Suprapubic skin (tissue), 4 donors: ENCODE data around the gene CHL1. TPM values are rescaled to one million over a fixed set of nuclear protein-coding genes. Genes with fewer than 3 reads are reported as not detected.

Experiments used
- DNase-seq, 2 donors: peaks; one replicate each; pipeline ENCODE4 v3.0.0-alpha.2; 2019; ENCODE audit warnings: low spot score in 2 of 2
- H3K27ac ChIP-seq: fragments of 200-600 bp; sonication (generic); one replicate; pipeline ENCODE4 v1.5.1; 2019
- H3K27me3 ChIP-seq: fragments of 200-600 bp; sonication (generic); one replicate; pipeline ENCODE4 v1.5.1; 2019
- H3K36me3 ChIP-seq: fragments of 200-600 bp; sonication (generic); one replicate; pipeline ENCODE4 v1.5.1; 2019
- H3K4me1 ChIP-seq: fragments of 200-600 bp; sonication (generic); one replicate; pipeline ENCODE4 v1.5.1; 2019
- H3K4me3 ChIP-seq: fragments of 200-600 bp; sonication (generic); one replicate; pipeline ENCODE4 v1.5.1; 2019; ENCODE audit warnings: mild to moderate bottlenecking
- H3K9me3 ChIP-seq: fragments of 200-600 bp; sonication (generic); one replicate; pipeline ENCODE4 v1.5.1; 2019
- EP300 ChIP-seq: sonication (generic); formaldehyde crosslinking; IDR thresholded peaks from one replicate; pipeline ENCODE4 v1.6.1; 2017; ENCODE audit warnings: antibody characterized with exemption
- POLR2A ChIP-seq, 2 donors: fragments of 450-650 bp; IDR thresholded peaks; one replicate each; pipeline ENCODE4 v1.6.1; 2017; ENCODE audit warnings: antibody characterized with exemption in 2 of 2, mild to moderate bottlenecking in 2 of 2, moderate library complexity in 2 of 2
- POLR2AphosphoS5 ChIP-seq, 3 donors: sonication (generic); formaldehyde crosslinking; IDR thresholded peaks; one replicate each; pipeline ENCODE4 v1.6.1; 2017; ENCODE audit warnings: antibody characterized with exemption in 3 of 3
- WGBS: methylation state at CpG from one replicate; pipeline ENCODE4 v1.1.5; 2018; 5-methylcytosine and 5-hydroxymethylcytosine counted together
- total RNA-seq, 4 donors: library from RNA; depleted of rRNA; stranded (reverse); fragments of >200 nt; gene quantifications; one replicate each; pipeline ENCODE4 v1.1.0, GENCODE V29; 2016
- TF ChIP-seq, protein P1 (sequence below), 2 donors: fragments of 200-600 bp in 1 of 2; fragments of 450-650 bp in 1 of 2; sonication (generic) in 1 of 2; IDR thresholded peaks; one replicate each; pipeline ENCODE4 v1.5.1; 2016 to 2019; ENCODE audit warnings: antibody characterized with exemption in 2 of 2, mild to moderate bottlenecking in 1 of 2, moderate library complexity in 1 of 2

CHL1 gene
- total RNA-seq, 4 donors from 2014 or later: 39.5 to 77.9 (median 60.5) TPM

DNA sequence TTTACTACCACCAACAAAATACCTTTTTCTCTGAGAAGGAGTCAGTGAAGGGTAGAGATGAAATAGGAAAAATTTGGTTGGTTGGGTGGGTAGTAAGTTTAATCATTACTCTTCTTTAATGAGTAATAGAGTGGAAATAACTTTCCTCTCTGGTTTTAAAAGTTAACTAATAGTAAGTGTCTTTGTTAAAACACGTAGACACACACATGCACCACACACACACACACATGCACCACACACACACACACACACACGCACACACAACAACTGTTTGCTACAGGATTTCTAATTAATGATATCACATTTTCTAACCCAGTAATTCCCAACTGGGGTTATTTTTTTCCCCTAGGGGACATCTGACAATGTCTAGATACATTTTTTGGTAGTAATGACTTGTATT is 84.1 kb downstream of the CHL1 start:
- 65% methylated on average over 2 of the region's 2 CpGs for WGBS
- no peak for DNase-seq
- Histone ChIP-seq H3K4me3 (no peak overlapping the region), H3K36me3 (no peaks in the 10 kb centered on the region), H3K27ac (no peak overlapping the region), H3K4me1 (no peaks in the 10 kb centered on the region), H3K9me3 (no peaks in the 10 kb centered on the region), H3K27me3 (no peaks in the 10 kb centered on the region)
- TF ChIP-seq, protein P1, sequence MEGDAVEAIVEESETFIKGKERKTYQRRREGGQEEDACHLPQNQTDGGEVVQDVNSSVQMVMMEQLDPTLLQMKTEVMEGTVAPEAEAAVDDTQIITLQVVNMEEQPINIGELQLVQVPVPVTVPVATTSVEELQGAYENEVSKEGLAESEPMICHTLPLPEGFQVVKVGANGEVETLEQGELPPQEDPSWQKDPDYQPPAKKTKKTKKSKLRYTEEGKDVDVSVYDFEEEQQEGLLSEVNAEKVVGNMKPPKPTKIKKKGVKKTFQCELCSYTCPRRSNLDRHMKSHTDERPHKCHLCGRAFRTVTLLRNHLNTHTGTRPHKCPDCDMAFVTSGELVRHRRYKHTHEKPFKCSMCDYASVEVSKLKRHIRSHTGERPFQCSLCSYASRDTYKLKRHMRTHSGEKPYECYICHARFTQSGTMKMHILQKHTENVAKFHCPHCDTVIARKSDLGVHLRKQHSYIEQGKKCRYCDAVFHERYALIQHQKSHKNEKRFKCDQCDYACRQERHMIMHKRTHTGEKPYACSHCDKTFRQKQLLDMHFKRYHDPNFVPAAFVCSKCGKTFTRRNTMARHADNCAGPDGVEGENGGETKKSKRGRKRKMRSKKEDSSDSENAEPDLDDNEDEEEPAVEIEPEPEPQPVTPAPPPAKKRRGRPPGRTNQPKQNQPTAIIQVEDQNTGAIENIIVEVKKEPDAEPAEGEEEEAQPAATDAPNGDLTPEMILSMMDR (IDR thresholded peaks at IDR 0.05): no peak
- TF ChIP-seq POLR2A (IDR thresholded peaks at IDR 0.05) (no peak), EP300 (no peak), POLR2AphosphoS5 (IDR thresholded peaks at IDR 0.05) (no peak)

GRCh38 chr3:284322-284721 is 87.8 kb downstream of the CHL1 start:
- DNase-seq: no peak
- TF ChIP-seq POLR2AphosphoS5 (IDR thresholded peaks at IDR 0.05) (no peak), POLR2A (IDR thresholded peaks at IDR 0.05) (no peak), EP300 (no peak)
- TF ChIP-seq, protein P1 (IDR thresholded peaks at IDR 0.05): no peak
- 56% methylated on average over 4 of the region's 4 CpGs for WGBS
- H3K4me1 ChIP-seq: no peaks in the 10 kb centered on the region
- H3K27ac ChIP-seq: no peak overlapping the region
- H3K27me3 ChIP-seq: no peaks in the 10 kb centered on the region
- H3K36me3 ChIP-seq: no peaks in the 10 kb centered on the region
- no peak overlapping the region for H3K4me3 ChIP-seq
- no peaks in the 10 kb centered on the region for H3K9me3 ChIP-seq

DNA sequence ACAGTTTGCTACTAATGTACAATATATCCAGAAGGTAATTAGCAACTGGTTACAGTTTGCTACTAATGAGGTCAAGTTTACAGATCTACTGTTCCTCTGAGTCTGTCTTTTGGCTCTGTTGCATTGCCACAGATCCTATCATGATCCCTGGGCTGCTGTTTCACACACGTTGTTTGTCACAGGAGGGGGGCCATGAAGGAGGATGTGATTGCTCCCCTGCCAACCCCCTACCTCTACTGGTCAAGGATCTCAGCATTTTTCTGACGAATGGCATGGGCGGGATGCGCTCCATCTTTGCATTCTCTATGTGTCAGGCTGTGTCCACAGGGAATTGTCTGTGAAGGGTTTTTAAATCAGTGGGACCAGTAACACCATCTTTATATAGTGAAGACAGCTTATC is 91.9 kb downstream of the CHL1 start:
- no peaks in the 10 kb centered on the region for H3K27me3 ChIP-seq
- no peak overlapping the region for H3K27ac ChIP-seq
- no peaks in the 10 kb centered on the region for H3K36me3 ChIP-seq
- H3K4me1 ChIP-seq: no peaks in the 10 kb centered on the region
- DNase-seq: no peak
- 72% methylated on average over 4 of the region's 4 CpGs for WGBS
- no peak for TF ChIP-seq POLR2AphosphoS5 (IDR thresholded peaks at IDR 0.05)
- TF ChIP-seq EP300: no peak
- TF ChIP-seq POLR2A (IDR thresholded peaks at IDR 0.05): no peak
- TF ChIP-seq, protein P1 (IDR thresholded peaks at IDR 0.05): no peak
- no peak overlapping the region for H3K4me3 ChIP-seq
- no peaks in the 10 kb centered on the region for H3K9me3 ChIP-seq

GRCh38 chr3:291028-291427 is 94.5 kb downstream of the CHL1 start:
- no peaks in the 10 kb centered on the region for H3K9me3 ChIP-seq
- H3K27ac ChIP-seq: no peak overlapping the region
- TF ChIP-seq POLR2A (IDR thresholded peaks at IDR 0.05) (no peak), EP300 (no peak), POLR2AphosphoS5 (IDR thresholded peaks at IDR 0.05) (no peak)
- TF ChIP-seq, protein P1 (IDR thresholded peaks at IDR 0.05): no peak
- H3K4me3 ChIP-seq: no peak overlapping the region
- H3K36me3 ChIP-seq: no peaks in the 10 kb centered on the region
- H3K4me1 ChIP-seq: no peaks in the 10 kb centered on the region
- H3K27me3 ChIP-seq: no peaks in the 10 kb centered on the region
- DNase-seq: no peak

- H3K36me3 ChIP-seq: no peaks in the 10 kb centered on the region
- WGBS: 52% methylated on average over 5 of the region's 5 CpGs
- no peak overlapping the region for H3K4me3 ChIP-seq
- no peak for DNase-seq
- TF ChIP-seq POLR2AphosphoS5 (IDR thresholded peaks at IDR 0.05) (no peak), EP300 (no peak), POLR2A (IDR thresholded peaks at IDR 0.05) (no peak)
- TF ChIP-seq, protein P1 (IDR thresholded peaks at IDR 0.05): no peak
- no peak overlapping the region for H3K27ac ChIP-seq
- H3K4me1 ChIP-seq: no peaks in the 10 kb centered on the region
- H3K9me3 ChIP-seq: no peaks in the 10 kb centered on the region
- H3K27me3 ChIP-seq: no peaks in the 10 kb centered on the region
Measured at GRCh38 chr3:291646-292436, 95.3 kb downstream of the CHL1 start.
